ENCODE results near the gene SPINT4. TPM values are rescaled to one million over a fixed set of nuclear protein-coding genes. Genes with fewer than 3 reads are reported as not detected.
"Not testable (repeated sequence)": the region's sequence is repeated elsewhere in the genome, so short reads cannot be mapped to it uniquely, and the experiment has no call there.

SPINT4 gene
- total RNA-seq = not detected
- not detected for polyA plus RNA-seq
- long read RNA-seq, donor 1 = 0 reads
- long read RNA-seq, donor 2 = 0 reads

DNA sequence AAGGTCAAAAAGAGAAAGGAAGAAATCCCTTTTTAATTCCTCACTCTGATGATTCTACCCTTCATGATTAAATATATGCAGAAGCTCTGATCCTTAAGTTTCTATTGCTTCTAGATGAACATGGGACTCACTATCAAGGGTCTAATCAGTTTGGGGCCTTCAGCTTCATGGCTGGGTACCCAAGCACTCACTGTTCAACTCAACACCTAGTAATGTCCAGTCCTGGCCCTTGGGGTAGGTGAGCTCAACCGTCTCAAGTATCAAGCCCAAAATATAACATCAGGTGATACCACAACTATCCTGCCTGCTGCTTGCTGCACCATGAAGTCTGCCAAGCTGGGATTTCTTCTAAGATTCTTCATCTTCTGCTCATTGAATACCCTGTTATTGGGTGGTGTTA is at the start of gene SPINT4:
Gene SPINT4 (plus strand): TSS at position 301 of the 400 bp plus-strand sequence. CDS start 21 bp downstream, at position 322.
- DNase-seq = no peak
- TF ChIP-seq, protein P1, sequence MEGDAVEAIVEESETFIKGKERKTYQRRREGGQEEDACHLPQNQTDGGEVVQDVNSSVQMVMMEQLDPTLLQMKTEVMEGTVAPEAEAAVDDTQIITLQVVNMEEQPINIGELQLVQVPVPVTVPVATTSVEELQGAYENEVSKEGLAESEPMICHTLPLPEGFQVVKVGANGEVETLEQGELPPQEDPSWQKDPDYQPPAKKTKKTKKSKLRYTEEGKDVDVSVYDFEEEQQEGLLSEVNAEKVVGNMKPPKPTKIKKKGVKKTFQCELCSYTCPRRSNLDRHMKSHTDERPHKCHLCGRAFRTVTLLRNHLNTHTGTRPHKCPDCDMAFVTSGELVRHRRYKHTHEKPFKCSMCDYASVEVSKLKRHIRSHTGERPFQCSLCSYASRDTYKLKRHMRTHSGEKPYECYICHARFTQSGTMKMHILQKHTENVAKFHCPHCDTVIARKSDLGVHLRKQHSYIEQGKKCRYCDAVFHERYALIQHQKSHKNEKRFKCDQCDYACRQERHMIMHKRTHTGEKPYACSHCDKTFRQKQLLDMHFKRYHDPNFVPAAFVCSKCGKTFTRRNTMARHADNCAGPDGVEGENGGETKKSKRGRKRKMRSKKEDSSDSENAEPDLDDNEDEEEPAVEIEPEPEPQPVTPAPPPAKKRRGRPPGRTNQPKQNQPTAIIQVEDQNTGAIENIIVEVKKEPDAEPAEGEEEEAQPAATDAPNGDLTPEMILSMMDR (IDR thresholded peaks at IDR 0.05 in 8 of 11, conservative IDR thresholded peaks at IDR 0.05 in 3 of 11) = no peak
- TF ChIP-seq POLR2A (IDR thresholded peaks at IDR 0.05) (no peak), POLR2AphosphoS5 (IDR thresholded peaks at IDR 0.05) (no peak)
- H3K9me3 ChIP-seq = peaks cover 0 to 3% (median 0%) of the 10 kb centered on the region in 8 donors
- H3K4me1 ChIP-seq = no peaks in the 10 kb centered on the region
- intact Hi-C loops (cut with DNase I; ENCODE audit: low total_unique reads) = no loop called here
- no peak within 1 kb of the TSS for H3K27ac ChIP-seq
- H3K4me3 ChIP-seq = no peak within 1 kb of the TSS
- H3K36me3 ChIP-seq = no peaks in the 10 kb centered on the region
- WGBS, 5 donors = 50 to 90% (median 72%) methylated on average over 1 of the region's 1 CpG
- H3K27me3 ChIP-seq (replicated peaks in 1 of 7) = peaks cover 0 to 27% (median 0%) of the 10 kb centered on the region in 7 donors

DNA sequence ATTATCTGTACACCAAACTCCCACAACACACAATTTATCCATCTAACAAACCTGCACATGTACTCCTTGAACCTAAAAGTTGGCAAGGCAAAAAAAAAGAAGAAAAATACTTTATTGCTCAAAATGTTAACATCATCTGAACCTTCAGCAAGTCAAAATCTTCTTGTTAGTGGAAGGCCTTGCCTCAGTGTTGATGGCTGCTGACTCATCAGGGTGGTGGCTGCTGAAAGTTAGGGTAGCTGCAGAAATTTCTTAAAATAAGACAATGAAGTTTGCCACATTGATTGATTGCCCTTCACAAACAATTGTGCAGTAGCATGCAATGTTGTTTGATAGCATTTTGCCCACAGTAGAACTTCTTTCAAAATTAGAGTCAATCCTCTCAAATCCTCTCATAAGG is 49.4 kb upstream of the SPINT4 start:
- TF ChIP-seq POLR2AphosphoS5 (IDR thresholded peaks at IDR 0.05) (no peak), POLR2A (IDR thresholded peaks at IDR 0.05) (no peak)
- TF ChIP-seq, protein P1 (IDR thresholded peaks at IDR 0.05 in 8 of 11, conservative IDR thresholded peaks at IDR 0.05 in 3 of 11) = no peak
- H3K27ac ChIP-seq = no peak overlapping the region
- no peak for DNase-seq
- H3K4me1 ChIP-seq = no peaks in the 10 kb centered on the region
- H3K27me3 ChIP-seq (replicated peaks in 1 of 7) = peaks cover 0 to 10% (median 0%) of the 10 kb centered on the region in 7 donors
- H3K36me3 ChIP-seq = no peaks in the 10 kb centered on the region
- intact Hi-C loops (cut with DNase I; ENCODE audit: low total_unique reads) = no loop called here
- peaks cover 0 to 21% (median 10%) of the 10 kb centered on the region in 8 donors for H3K9me3 ChIP-seq
- no peak overlapping the region for H3K4me3 ChIP-seq

DNA sequence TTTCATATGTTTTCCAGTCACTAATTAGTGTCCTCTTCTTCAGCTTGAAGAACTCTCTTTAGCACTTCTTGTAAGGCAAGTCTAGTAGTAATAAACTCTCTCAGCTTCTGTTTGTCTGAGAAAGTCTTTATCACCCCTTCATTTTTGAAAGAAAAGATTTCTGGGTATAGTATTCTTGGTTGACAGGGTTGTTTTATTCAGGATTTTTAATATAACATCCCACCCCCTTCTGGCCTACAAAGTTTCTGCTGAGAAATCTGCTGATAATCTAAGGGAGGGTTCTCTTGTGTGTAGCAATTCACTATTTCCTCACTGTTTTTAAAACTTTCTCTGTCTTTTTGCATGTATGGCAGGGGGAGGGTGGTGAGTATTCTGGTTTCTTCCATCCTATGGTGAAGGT is 42.5 kb upstream of the SPINT4 start:
- intact Hi-C loops (cut with DNase I; ENCODE audit: low total_unique reads) = no loop called here
- peaks cover 0 to 9% (median 0%) of the 10 kb centered on the region in 7 donors for H3K27me3 ChIP-seq (replicated peaks in 1 of 7)

DNA sequence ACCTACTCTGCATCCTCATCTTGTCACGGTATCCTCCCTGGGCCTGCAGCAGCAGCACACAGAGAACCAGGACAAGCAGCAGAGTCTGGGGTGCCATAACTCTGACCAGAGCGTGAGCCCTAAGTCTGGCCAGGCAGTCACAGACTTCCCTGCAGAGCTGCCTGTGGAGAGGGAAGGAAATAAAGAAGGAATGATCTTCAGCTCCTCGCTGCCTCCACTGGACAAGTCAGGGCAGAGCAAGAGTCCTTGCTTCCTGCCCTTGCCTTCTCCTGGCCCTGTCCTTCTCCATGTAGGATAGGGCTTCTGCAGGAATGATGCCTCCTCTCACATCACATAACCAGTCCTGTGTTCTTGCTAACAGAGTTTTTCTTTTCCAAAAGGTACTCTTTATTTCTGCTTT is 36.3 kb upstream of the SPINT4 start:
- TF ChIP-seq POLR2AphosphoS5 (IDR thresholded peaks at IDR 0.05) (no peak), POLR2A (IDR thresholded peaks at IDR 0.05) (no peak)
- TF ChIP-seq, protein P1 (IDR thresholded peaks at IDR 0.05 in 8 of 11, conservative IDR thresholded peaks at IDR 0.05 in 3 of 11) = no peak
- Histone ChIP-seq H3K4me1 (no peaks in the 10 kb centered on the region), H3K4me3 (no peak overlapping the region), H3K27me3 (replicated peaks in 1 of 7) (peaks cover 0 to 13% (median 0%) of the 10 kb centered on the region in 7 donors), H3K36me3 (no peaks in the 10 kb centered on the region), H3K27ac (no peak overlapping the region), H3K9me3 (peaks cover 0 to 11% (median 5%) of the 10 kb centered on the region in 8 donors)
- 51 to 69% (median 59%) methylated on average over 2 to 3 of the region's 3 CpGs for WGBS, 5 donors
- no peak for DNase-seq
- intact Hi-C loops (cut with DNase I; ENCODE audit: low total_unique reads) = no loop called here

More for the DNA sequence above, 42.5 kb upstream of the SPINT4 start:
- no peak for DNase-seq
- no peaks in the 10 kb centered on the region for H3K36me3 ChIP-seq
- no peak for TF ChIP-seq POLR2AphosphoS5 (IDR thresholded peaks at IDR 0.05)
- TF ChIP-seq POLR2A (IDR thresholded peaks at IDR 0.05) = no peak
- TF ChIP-seq, protein P1 (IDR thresholded peaks at IDR 0.05 in 8 of 11, conservative IDR thresholded peaks at IDR 0.05 in 3 of 11) = no peak
- no peak overlapping the region for H3K27ac ChIP-seq
- no peaks in the 10 kb centered on the region for H3K4me1 ChIP-seq
- peaks cover 3 to 61% (median 46%) of the 10 kb centered on the region in 8 donors for H3K9me3 ChIP-seq
- no peak overlapping the region for H3K4me3 ChIP-seq

DNA sequence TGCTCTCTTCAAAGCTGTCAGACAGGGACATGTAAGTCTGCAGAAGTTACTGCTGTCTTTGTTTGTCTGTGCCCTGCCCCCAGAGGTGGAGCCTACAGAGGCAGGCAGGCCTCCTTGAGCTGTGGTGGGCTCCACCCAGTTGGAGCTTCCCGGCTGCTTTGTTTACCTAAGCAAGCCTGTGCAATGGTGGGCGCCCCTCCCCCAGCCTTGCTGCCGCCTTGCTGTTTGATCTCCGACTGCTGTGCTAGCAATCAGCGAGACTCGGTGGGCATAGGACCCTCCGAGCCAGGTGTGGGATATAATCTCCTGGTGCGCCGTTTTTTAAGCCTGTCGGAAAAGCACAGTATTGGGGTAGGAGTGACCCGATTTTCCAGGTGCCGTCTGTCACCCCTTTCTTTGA is 28.8 kb upstream of the SPINT4 start:
- H3K27ac ChIP-seq; intact Hi-C loops (cut with DNase I; ENCODE audit: low total_unique reads); DNase-seq; H3K4me3 ChIP-seq; H3K4me1 ChIP-seq; H3K9me3 ChIP-seq; H3K36me3 ChIP-seq: not testable (repeated sequence)
- WGBS, 5 donors = 79 to 94% (median 91%) methylated on average over 12 of the region's 12 CpGs
- H3K27me3 ChIP-seq (replicated peaks in 1 of 7) = peaks cover 0 to 20% (median 0%) of the 10 kb centered on the region in 7 donors
